Fibroblast of the aortic adventitia (primary cell): ENCODE results near the gene UBALD1. TPM values are rescaled to one million over a fixed set of nuclear protein-coding genes. Genes with fewer than 3 reads are reported as not detected.

Experiments
- DNase-seq: peaks from one replicate; pipeline ENCODE4 v3.0.0-alpha.2; 2010; ENCODE audit warnings: low read depth
- H3K4me3 ChIP-seq: 2 replicates; pipeline ENCODE4 v1.5.1; 2011; ENCODE audit warnings: low read depth, mild to moderate bottlenecking, control low read depth, low read length, moderate library complexity
- total RNA-seq: library from RNA; depleted of rRNA; stranded (reverse); fragments of >200 nt; gene quantifications from 2 replicates; pipeline ENCODE4 v1.2.3, GENCODE V29; 2012; ENCODE audit warnings: low replicate concordance
- TF ChIP-seq, protein P1 (sequence below): IDR thresholded peaks from 2 replicates; pipeline ENCODE4 v1.5.1; 2011; ENCODE audit warnings: mild to moderate bottlenecking, low read length, control low read depth, inconsistent platforms; ENCODE audit not compliant: insufficient read depth

The UBALD1 gene
- total RNA-seq, 1 donor = 5.2 TPM

DNA sequence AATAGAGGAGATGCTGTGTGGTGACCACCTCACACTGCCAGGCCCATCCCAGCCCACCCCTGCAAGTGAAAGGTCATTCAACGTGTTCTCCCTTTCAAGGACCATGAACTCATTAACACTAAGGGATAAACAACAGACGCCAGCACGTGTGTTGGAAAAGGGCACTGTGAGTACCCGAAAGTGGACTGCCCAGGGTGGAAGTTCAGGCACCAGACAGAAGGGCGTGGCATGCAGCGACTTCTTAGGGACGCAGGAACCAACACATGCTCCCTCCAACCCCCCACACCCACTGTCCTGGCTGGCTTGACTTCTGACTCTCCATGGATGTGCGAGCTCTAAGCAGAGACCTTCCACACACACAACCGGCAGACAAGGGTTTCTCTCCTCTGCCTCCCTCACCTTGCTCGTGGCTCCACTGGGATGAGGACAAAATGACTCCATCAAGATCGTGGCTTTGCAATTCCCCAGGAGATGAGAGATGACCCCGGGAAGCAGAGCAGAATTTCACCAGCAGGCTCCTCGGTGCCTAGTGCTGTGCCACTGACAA is 11.0 kb downstream of the UBALD1 start:
- no peak for DNase-seq
- TF ChIP-seq, protein P1, sequence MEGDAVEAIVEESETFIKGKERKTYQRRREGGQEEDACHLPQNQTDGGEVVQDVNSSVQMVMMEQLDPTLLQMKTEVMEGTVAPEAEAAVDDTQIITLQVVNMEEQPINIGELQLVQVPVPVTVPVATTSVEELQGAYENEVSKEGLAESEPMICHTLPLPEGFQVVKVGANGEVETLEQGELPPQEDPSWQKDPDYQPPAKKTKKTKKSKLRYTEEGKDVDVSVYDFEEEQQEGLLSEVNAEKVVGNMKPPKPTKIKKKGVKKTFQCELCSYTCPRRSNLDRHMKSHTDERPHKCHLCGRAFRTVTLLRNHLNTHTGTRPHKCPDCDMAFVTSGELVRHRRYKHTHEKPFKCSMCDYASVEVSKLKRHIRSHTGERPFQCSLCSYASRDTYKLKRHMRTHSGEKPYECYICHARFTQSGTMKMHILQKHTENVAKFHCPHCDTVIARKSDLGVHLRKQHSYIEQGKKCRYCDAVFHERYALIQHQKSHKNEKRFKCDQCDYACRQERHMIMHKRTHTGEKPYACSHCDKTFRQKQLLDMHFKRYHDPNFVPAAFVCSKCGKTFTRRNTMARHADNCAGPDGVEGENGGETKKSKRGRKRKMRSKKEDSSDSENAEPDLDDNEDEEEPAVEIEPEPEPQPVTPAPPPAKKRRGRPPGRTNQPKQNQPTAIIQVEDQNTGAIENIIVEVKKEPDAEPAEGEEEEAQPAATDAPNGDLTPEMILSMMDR = no peak
- no peak overlapping the region for H3K4me3 ChIP-seq

DNA sequence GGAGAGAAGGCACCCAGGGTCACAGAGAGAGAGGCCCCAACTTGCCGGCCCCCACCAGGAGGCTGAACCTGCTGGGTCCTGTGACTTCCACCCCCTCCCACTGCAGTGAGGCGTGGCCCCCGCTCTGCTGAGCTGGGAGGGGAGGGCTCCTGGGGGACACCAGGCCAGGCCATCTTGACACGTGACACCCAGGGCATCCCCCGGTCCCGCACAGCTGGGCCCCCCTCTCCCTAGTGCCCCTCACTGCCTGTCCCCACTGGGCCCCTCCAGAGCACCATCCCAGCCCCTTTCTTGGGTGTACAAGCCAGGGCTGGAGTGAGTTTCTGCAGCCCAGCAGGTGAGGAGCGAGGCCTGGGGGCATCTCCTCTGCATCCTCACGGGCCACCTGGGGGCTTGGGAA is 12.4 kb downstream of the UBALD1 start:
- H3K4me3 ChIP-seq = no peak overlapping the region
- TF ChIP-seq, protein P1 = no peak
- DNase-seq = no peak

DNA sequence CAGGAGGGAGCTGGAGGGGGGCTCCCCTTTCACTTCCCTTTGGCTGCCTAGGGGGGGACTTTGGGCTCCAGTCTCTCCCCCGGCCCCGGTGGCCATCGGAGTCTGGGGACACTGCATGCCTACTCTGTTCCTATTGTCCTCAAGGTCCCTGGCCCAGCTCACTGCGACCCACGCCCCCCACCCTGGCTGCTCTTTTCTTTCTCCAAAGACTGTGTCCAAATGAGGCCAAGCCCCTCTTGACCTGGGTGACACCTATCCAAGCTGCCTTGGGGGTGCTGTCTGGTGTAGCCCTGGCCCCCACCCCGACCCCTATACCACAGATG is 12.9 kb downstream of the UBALD1 start:
- H3K4me3 ChIP-seq = no peak overlapping the region
- TF ChIP-seq, protein P1 = no peak
- no peak for DNase-seq

DNA sequence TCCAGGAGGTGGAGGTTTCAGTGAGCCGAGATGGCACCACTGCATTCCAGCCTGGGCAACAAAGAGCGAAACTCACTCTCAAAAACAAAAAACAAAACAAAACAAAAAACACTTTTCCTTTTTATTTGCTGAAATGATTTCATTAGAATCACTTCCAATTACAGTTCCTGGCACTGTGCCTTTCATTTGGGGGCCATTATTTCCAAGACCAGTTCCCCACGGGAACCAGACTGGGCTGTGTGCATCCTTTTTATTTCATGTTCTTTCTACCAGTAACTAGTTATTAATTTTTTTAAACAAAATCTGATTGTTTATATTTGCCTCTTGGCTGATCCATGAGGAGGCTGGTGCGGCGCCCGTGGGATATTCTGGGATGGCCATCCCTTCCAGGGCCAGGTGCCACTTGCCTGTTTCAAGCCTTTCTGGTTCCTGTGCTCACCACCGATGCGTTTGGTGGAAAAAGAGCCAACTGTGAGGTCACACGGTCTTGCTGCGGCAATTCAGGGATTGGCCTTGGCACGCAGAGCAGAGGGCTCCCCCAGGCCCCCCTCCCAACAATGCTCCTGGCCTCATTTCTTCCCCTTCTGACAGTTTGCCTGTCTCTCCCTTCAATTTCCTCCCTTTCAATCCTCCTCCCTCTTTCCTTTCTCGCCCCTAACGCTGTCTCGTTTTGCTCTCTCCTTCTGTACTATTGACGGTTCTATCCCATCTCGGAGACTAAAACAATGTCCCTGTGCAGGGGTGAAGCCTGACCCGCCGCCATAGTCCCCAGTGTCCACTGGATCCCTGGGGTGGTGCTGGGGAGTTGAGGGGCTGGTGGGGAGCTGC is 13.4 kb downstream of the UBALD1 start:
- peak; percentile 34 for DNase-seq

DNA sequence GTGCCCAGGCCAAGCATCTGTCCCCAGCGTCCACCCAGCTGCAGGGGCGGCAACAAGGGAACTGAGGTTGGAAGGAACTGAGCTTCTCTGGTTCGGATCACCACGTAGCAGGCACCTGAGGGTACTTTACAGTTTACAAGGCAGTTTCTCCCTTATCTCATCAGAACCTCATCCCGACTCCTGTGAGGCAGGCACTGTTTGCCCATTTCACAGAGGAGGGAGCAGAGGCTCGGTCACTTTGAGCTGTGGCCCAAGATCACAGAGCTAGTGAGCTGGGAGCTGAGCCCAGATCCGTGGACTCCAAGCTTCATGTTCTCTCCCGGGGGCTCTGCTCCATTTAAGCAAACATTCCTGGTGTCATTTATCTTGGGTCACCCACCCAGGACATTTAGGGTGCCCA is 15.1 kb downstream of the UBALD1 start:
- no peak overlapping the region for H3K4me3 ChIP-seq
- no peak for DNase-seq
- TF ChIP-seq, protein P1 = no peak

More for the DNA sequence above, 13.4 kb downstream of the UBALD1 start:
- TF ChIP-seq, protein P1 = no peak
- no peak overlapping the region for H3K4me3 ChIP-seq

DNA sequence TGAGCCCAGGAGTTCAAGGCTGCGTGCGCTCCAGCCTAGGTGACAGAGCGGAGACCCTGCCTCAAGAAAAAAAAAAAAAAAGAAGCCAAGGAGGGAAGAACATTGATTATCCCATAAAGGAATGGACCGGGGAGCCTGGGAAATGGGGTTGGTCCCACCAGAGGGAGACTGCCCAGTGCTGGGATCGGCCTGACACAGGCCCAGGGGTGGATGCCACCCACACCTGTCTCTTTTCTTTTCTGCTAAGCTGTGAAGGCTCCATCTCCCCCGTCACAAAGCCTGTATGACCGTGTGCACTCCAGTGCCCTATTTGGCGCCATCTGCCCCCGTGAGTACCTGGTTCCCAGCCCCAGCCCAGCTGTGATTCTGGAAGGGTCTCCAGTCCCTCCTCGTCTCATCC is 15.7 kb downstream of the UBALD1 start:
- H3K4me3 ChIP-seq = no peak overlapping the region
- no peak for DNase-seq
- TF ChIP-seq, protein P1 = no peak
